Stimulated activated CD4-positive, alpha-beta T cell treated with anti-CD3 and anti-CD28 coated beads, Interleukin-15, amount 100 ng/mL, for 48 hours (primary cell): ENCODE data around the gene ACTN2.
"Not testable (repeated sequence)": the region's sequence is repeated elsewhere in the genome, so short reads cannot be mapped to it uniquely, and the experiment has no call there.

ENCODE experiments used
- DNase-seq, 2 donors: peaks; one replicate each; pipeline ENCODE4 v3.0.0-alpha.2; 2020; ENCODE audit warnings: low read depth in 2 of 2

The ACTN2 gene

DNA sequence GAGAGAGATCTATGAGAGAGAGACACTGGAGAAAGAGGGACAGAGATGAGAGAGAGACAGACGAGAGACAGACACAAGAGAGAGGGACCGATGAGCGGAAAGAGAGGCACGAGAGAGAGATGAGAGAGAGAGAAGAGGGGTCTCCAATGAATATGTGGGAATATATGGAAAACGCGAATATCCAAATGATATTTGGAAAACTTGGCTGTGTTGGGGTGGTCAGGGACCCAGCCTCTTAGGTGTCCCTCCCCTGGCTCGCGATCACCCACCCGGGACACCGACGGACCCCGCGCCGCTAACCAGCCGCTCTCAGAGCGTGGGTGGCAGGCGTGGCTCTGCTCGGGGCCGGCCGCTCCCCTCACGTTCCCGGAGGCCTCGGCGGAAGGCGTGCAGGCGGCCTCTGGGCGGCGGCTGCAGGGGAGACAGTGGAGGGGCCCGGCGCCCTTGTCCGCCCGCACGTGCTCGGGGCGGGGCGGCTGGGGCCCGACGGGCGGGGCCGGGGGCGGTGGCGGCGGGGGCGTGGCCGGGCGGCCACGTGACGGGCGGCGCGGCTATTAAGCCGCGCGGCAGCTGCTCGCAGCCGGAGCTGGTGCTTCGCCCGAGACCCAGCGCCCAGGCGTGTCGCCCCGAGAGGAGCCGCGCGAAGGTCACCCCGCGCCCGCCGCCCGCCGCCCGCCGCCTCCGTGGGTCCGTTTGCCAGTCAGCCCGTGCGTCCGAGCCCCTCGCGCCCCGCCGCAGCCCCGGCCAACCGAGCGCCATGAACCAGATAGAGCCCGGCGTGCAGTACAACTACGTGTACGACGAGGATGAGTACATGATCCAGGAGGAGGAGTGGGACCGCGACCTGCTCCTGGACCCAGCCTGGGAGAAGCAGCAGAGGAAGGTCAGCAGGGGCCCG is at the start of gene ACTN2:
Gene ACTN2, plus strand, starts transcription at position 583 of the 898 bp plus-strand sequence. Its CDS starts 175 bp downstream, at position 758.
- peak; percentile 17 to 33 for DNase-seq

DNA sequence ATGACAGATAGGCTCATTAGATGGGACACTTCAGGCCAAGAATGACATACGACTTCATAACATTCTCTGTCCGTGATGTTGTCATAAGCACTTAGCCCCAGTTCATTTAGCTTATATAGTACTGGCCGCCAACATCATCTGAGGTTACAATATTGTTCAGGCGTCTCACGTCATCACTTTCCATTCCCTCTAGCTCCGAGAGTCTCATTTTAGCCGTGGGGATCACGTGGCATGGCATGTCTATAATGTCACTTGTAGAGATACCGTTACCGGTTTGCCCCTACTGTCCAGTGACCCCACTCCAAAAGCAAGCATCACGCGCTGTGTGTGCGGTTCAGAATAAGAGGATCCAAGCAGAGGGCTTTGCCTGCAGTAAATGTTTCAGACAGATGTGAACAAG is 47.4 kb upstream of the ACTN2 start:
- DNase-seq = no peak

DNA sequence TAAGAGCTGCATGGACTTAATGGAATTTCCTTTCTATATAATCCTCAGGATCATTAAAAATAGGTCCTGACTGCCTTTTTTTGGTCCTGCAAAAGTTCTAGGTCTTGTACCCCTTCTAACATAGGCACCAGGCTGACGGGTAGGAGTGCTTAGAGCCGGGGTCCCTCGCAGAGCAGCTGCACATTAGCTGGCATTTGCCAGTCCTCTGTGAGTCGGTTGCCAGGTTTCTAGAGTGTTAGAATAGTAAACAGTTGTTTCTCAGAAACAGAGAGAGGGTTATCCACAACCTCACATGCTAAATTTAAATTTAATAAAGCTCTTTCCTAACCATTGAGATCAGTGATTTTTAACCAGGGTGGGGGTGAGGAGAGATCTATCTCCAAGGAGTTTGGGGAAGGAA is 46.6 kb upstream of the ACTN2 start:
- no peak for DNase-seq

DNA sequence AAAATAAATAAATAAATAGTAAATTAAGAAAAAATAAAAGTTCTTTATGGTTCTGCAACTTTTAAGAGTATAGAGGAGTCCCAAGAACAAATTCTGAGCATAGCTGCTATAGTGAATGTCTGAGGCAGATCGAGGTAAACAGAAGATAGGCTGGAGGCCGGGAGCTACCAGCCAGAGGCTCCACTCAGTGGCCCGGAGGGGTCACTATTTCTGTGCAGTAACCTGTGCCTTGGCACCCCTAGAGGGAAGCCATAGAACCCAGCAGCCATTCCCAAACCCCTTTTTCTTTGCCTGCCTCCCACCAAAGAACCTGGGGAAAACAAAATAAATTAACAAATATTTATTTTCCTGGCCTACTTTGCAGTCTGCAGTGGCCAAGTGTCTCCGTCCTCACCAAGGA is 43.5 kb upstream of the ACTN2 start:
- DNase-seq = no peak

DNA sequence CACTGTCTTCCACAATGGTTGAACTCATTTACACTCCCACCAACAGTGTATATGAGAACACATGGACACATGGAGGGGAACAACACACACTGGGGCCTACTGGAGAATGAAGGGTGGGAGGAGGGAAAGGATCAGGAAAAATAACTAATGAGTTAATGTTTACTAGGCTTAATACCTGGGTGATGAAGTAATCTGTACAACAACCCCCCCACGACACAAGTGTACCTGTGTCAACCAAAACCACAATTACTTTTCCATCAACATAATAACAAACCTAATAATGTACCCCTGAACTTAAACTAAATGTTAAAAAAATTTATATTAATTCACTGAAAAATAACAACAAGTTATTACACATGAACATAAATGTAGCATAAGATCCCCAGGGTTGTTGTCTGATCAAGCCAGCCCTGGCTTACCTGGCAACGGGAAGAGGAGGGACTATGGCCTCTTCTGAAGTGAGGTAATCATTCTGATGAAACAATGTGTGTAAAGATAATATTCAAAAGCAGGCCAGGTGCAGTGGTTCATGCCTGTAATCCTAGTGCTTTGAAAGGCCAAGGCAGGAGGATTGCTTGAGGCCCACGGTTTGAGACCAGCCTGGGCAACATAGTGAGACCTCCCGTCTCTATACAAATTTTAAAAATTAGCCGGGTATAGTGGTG is 41.2 kb upstream of the ACTN2 start:
- no peak for DNase-seq

DNA sequence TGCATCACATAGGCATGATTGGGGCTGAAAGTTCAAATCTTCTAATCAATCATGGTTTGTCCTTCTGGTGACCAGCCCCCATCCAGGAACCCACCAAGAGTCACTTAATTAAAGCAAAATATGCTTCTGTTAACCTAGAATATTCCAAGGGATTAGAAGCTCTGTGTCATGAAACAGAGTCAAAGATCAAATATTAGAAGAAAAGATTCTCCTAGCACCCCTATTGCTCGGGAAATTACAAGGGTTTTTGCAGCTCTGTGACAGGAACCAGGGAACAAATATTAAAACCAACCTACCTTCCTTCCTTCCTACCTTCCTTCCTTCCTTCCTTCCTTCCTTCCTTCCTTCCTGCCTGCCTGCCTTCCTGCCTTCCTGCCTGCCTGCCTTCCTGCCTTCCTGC is 31.8 kb upstream of the ACTN2 start:
- DNase-seq = no peak

DNA sequence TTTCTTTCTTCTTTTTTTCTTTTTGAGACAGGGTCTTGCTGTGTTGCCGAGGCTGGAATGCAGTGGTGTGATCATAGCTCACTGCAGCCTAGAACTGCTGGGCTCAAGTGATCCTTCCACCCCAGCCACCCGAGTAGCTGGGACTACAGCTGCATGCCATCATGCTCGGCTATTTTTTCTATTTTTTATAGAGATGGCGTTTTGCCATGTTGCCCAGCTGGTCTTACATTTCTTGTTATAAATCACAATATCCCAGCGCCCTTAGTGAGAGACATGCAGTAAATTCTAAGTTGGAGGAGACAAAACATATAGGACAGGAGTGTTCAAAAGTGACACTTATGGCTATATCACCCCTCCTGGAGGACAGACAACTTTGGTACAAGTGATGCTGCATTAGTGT is 31.3 kb upstream of the ACTN2 start:
- no peak for DNase-seq

DNA sequence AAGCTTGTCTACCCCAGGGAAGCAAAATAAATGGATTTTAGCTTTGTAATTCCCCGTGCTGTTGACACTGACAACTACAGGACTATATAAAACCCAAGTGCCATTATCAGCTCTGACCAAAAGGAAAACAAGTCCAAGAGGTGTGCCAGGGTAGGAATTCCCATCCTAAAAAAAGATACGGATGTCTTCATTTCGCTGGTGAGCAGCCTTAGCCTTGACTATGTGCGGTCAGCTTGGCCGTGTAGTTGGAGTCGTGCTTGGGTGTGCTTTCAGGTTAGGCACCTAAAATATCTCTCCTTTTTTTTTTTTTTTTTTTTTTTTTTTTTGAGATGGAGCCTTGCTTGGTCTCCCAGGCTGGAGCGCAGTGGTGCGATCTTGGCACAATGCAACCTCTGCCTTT is 28.9 kb upstream of the ACTN2 start:
- DNase-seq = no peak

DNA sequence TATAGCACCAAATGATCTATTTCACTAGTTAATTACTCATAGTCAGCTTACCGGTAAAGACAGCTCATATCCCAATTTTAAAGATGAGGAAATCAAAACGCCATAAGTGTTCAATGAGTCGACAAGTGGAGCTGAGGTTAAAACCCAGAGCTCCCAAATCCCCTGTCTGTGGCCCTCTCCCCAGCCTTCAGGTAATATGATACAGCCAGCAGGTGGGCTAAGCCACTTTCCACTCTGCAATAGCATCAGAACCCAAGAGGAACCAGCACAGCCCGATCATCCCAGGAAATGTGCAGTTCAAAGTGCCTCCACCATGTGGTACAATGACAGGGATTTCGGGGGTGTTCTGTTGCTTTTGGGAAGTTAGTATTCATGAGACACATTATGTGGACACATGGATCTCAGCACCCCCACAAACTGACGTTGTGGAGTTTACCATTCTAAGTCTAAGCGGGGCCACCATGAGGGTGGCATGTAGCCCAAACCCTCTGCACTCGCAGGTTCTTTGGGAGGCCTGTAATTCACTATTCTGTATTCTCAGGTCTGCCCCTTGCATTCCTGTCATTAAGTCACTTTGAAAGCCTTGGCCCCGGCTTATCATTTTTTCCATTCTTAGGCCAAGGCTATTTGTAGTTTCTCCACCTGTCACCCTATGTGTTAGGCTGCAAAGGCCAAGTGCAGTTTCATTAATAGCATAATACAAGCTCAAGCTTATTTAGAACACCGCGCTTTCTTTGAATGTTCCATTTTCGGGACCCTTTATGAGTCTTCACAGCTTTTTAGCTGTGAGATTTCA is 26.3 kb upstream of the ACTN2 start:
- DNase-seq = no peak

DNA sequence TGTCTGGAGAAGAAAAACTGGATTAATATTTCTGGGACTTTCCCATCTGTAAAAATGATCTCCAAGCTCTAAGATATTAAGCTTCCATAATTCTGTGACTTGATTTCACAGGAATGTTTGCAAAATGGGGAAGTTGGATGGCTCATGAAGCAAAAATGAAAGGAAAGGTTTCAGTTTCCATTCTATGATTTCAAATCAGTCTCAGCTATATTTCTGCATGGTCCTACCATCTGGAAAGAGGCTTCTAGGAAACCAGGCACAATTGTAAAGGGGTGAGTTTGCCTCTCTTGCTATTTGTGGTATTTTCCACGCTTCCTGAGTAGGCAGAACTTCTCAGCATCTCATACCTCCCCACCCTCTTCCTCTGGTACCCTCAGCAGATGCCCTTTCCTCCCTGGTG is 22.4 kb upstream of the ACTN2 start:
- no peak for DNase-seq

DNA sequence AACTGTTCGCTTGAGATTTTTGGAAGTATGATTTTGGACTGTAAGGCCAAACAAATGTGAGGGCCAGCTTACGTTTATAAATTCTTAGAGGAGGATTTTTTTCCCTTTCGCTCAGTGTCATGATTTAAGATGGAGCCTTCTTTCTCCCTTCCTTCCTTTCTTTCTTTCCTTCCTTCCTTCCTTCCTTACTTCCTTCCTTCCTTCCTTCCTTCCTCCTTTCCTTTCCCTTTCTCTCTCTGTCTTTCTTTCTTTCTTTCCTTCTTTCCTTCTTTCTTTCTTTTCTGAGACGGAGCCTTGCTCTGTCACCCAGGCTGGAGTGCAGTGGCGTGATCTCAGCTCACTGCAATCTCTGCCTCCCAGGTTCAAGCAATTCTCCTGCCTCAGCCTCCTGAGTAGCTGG is 17.4 kb upstream of the ACTN2 start:
- DNase-seq = not testable (repeated sequence)

DNA sequence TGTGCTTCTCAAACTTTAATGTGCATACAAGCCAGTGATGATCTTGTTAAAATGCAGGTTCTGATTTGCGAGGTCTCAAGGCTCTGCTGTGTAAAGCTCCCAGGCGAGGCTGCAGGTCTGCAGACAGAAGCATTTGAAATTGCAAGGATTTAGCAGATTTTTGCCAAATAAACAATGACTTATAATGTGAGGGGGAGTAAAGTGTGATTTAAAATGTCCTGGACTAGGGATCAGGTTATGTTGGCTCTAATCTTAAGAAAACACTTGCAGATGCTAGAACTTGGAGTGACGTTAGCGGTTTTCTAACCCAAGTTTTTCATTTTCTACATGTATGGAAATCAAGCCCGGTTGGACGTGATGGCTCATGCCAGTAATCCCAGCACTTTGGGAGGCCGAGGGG is 16.2 kb upstream of the ACTN2 start:
- no peak for DNase-seq

DNA sequence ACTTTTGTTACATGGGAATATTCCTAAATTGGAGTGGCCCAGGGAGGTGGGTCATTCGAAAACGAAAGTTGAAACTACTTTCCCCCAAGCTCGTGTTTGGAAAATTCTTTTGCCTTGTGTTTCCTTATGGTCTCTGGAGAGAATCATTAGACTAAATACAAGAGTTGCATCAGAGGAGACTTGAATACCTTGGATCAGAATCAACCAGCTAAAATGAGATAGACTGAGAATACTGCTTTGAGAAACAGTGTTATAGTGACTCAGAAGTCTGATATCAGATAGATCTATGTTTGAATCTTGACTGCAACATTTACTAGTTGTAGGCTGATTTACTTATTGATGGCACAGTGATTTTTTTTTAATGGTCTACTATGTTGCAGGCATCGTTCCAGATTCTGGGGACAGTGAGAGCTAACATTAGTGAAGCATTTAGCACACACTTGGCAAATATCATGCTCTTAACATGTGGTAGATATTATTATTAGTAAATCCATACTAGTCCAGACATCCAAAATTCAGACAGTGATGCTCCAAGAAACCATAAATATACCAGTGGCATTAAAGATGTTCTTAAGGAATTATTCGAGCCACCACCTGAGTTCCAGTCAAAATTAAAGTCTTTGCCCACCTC is 12.9 kb upstream of the ACTN2 start:
- DNase-seq = no peak

DNA sequence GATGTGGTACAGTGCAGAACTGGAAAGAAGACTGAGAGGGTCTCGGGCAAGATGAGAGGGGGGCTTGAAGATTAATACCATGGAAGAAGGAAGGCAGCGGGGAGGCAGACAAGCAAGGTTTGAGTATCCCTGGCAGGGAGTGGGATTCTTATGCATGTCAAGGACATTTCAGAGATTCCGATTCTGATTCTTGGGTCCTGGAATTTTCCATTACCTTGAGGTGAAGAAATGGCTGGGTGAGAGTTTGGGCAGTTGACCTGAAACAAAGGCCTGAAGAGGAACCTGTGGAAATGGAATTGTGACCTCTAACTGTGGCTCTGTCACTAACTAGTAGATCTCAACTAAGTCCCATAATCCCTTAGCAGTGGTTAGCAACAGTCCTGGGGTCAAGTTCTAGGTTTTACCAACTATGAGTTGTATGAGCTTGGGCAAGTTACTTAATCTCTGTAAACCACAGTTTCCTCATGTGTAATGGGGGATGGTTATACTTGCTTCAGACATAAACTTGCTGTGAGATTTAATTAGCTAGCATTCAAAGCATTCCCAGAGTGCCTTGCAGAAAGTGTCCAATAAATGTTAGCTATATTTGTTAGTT is 8.6 kb upstream of the ACTN2 start:
- no peak for DNase-seq

DNA sequence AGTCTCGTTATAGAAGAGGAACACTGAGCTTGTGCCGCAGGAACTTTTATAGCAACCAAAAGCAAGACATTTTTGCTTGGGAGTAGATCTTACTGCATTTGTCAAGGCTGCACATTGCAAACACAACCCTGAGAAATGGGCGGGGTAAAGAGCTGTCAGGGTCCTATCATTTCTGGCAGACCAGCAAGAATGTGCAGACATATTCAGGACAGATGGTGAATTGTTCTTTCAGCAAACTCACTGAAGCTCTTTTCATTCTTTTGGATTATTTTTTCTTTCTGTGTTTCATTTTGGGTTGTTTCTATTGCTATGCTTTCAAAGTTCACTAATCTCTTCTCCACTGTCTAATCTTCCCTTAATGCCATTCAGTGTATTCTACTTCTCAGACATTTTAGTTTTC is 5.1 kb upstream of the ACTN2 start:
- no peak for DNase-seq

DNA sequence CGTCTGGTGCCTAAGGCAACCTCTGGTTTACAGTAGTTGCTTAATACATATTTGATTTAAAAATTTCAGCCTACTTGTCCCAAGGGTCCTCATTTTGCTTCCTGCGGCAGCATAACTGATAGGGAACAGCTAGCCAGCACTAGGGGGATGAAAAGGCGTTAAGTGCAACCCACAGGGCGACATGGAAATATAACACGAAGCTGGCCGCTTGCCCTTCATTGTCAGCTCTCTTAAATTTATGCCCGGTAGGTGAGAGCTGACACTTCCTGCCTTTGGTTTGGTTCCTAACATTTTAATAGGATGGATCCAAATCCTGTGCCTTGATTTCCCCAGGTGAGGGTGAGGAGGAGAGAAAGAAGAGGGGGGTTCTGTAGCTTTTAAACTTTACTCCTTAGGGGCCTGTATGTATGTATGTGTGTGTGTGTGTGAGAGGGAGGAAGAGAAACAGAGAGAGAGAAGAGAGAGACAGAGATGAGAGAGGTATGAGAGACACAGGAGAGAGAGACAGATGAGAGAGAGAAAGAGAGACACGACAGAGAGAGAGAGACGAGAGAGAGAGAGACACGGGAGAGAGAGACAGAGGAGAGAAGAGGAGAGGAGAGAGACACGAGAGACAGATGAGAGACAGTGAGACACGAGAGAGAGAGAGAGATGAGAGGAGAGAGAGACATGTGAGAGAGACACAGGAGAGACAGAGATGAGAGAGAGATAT is 938 bp upstream of the ACTN2 start:
- no peak for DNase-seq

DNA sequence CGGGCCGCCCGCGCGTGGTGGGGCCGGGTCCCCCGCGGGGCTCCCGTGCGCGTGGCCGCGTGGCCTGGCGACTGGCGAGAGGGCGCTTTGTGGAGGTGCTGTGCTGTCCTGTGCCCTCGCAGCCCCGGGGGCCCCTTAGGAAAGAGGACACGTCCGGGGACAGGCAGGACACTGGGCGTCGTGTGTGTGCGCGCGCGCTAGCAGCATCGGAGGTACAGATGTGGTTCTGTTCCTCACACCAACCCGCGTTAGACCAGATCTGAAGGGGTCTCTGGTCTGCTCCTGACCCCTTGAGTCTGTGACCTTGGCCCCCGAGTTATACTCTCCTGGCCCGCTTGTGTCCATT is 489 bp downstream of the ACTN2 start:
- no peak for DNase-seq

DNA sequence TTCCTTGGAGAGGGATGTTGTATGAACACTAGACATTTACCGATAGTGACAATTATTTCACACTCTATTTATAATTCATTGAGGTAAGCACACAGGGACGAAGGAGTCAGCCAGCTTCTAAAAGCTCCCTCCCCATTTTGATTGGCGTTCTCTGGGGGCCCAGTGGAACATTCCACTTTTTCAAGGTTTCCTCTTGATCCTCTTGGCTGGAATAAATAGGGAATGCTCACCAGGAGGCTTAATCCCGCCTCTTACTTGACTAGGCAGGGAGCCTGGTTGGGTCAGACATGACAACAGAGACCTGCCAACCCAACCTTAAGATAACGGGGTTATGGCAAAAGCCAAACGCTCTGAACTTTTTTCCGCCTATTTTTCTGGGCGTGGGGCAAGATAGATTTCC is 974 bp downstream of the ACTN2 start:
- DNase-seq = no peak

DNA sequence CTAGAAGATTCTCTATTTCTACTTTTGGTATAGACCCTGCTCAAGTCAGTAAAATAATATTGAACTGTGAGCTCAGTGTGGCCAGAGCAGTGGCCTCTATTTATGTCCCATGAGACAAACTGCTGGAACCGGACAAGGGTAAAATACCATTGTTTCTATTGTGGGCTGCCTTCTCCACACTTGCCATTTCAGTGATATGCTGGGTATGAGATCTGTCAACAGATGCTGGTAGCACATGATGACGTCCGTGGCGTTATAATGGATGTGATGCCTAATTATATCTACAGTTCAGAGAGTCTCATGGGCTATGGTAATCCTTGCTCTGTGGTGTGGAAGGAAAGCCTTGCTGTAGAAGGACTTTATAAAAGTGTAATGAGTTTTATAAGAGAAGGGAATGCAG is 2.4 kb downstream of the ACTN2 start:
- no peak for DNase-seq

DNA sequence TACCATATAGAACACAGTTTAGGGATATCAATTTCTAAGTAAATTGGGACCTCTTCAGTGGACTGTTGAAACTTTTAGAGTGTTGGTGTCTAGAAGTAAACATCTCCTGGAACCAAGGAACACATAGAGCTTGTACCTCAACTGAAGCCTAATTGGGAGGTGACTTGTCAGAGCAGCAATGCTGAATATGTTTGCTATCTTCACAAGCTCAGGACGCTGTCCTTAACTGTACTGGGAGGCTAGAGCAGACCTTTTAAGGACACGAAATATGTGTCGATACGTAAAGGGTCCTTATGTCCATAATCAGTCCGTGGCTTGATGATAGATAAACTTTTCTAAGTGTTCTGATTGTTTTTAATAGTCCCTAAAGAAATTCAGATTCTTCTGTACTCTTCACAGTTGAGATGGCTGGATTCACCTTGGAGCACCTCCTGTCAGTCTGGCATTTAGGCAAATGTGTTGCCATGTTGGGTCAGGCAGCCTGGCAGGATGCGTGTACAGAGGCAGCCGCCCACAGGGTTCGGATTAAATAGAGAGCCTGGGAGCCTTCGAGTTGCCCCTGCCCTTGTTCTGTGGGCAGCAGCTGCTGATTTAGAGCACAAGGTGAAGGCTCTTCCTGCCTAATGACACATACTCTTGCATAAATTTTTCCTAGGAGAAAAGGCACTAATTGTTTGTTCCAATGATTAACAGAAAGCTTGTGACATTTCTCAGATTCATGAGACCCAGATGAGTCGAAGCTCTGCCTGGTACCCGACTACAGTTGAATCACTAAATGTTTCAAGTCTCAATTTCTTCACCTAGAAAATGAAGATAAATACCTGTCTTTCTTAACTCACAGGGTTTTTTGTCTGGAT is 3.6 kb downstream of the ACTN2 start:
- no peak for DNase-seq
